PC-9 (cell line): ENCODE results near the gene GPHN.

ENCODE experiments used
- CTCF ChIP-seq: fragments of 200-600 bp; sonication (generic); conservative IDR thresholded peaks from 2 replicates; pipeline ENCODE4 v1.6.1; 2017; ENCODE audit warnings: mixed run types, antibody characterized with exemption, mild to moderate bottlenecking, moderate library complexity
- EZH2 ChIP-seq: fragments of 200-600 bp; sonication (generic); IDR thresholded peaks from 2 replicates; pipeline ENCODE4 v1.8.0; 2017; ENCODE audit warnings: antibody characterized with exemption, low read depth

GRCh38 chr14:66638689-66639088 lies 130.7 kb downstream of the GPHN start:
- TF ChIP-seq CTCF (no peak), EZH2 (no peak)
